CD4-positive, alpha-beta T cell treated with Interferon alpha-2 for 1 hour (primary cell): Measurements from ENCODE around the gene TAS2R4.
"Not testable (repeated sequence)": the region's sequence is repeated elsewhere in the genome, so short reads cannot be mapped to it uniquely, and the experiment has no call there.

Experiments used
- DNase-seq, 2 donors: peaks; one replicate each; pipeline ENCODE4 v3.0.0-alpha.2; 2020 to 2022

TAS2R4 gene, protein sequence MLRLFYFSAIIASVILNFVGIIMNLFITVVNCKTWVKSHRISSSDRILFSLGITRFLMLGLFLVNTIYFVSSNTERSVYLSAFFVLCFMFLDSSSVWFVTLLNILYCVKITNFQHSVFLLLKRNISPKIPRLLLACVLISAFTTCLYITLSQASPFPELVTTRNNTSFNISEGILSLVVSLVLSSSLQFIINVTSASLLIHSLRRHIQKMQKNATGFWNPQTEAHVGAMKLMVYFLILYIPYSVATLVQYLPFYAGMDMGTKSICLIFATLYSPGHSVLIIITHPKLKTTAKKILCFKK

DNA sequence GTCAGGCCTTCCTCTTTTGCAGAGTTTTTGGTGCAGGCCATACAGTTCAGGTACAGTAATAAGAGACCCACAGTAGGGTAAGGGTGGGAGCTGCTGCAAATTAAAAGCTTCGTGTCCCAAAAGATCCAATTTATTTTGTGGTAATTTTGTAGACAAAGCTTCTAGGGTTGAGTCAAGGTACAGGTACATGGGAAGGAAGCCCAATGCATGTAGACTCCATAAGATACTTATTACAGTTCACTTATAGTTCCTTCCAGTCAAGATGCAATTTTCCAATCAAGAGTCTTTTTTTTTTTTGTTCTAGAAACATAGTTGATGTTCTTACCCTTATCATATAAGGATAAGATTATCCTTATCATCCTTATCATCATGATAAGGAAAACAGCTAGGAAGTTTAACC lies at the start of gene TAS2R4:
TAS2R4 (plus strand) TSS at position 301 of the 400 bp plus-strand sequence. CDS start 1,815 bp downstream, outside the sequence.
- DNase-seq, result no peak

DNA sequence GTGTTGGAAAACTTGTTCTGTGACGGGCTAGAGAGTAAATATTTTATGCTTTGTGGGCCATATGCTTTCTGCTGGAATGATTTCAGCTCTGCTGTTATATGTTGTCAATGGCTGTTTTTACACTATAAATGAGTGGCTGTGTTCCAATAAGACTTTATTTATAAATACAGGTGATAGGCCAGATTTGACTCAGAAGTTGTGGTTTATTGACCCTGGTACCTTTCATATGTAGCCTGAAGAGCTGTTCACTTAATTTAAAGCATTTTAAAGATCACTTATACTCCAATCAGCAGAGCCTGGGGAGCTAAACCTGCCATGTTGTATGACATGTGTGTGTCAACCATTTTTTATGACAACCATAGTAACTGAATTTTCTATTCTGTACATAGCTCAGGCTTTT lies 47.5 kb upstream of the TAS2R4 start:
- no peak for DNase-seq

DNA sequence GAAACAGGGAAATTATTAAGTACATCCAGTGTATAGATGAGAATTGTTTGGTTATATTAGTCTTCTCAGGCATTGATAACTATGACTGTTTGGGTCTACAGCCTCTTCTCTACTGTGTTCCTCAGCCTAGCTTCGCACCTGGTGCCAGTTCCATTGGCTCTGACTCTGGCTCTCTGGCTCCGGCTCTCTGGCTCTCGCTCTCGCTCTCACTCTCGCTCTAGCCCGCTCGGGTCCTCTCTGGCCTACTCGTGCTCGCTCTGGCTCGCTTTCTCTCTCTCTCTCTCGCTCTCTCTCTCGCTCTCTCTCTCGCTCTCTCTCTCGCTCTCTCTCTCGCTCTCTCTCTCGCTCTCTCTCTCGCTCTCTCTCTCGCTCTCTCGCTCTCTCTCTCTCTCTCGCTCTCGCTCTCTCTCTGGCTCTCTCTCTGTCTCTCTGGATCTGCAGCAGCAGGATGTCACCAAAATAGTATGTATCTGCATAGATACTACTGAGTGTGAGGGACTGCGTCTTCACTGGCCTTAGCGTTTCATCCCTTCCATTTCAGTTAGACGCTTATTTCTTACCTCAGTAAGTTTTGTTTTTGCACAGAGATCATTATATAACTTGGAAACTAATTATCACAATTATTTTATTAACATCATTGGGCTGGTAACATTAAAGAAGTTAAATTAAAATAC lies 44.9 kb upstream of the TAS2R4 start:
- DNase-seq, result no peak

DNA sequence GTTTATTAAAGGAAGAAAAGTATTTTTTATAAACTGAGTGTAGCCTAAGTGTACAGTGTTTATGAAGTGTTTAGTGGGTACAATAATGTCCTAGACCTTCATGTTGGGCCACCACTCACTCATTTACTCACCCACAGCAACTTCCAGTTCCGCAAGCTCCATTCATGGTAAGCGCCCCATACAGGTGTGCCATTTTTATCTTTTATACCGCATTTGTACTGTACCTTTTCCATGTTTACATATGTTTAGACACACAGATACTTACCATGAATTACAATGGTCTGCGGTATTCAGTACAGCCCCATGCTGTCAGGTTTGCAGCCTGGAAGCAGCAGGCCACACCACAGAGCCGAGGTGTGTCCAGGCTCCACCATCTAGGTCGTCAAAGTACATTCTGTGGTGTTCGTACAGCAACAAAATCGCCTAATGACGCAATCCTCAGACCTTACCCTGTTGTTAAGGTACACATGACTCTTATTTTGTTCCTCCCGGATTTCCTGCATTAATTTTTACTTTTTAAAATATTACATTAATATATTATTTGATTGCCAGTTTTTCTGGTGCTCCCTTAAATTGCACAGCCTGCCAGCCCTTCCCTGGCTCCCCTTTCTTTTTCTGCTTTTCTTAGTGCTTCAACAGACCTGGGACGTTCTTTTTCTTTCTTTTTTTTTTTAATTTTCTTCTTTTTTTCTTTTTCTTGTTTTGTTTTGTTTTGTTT lies 39.2 kb upstream of the TAS2R4 start:
- DNase-seq, result peak; percentile 9 to 35

DNA sequence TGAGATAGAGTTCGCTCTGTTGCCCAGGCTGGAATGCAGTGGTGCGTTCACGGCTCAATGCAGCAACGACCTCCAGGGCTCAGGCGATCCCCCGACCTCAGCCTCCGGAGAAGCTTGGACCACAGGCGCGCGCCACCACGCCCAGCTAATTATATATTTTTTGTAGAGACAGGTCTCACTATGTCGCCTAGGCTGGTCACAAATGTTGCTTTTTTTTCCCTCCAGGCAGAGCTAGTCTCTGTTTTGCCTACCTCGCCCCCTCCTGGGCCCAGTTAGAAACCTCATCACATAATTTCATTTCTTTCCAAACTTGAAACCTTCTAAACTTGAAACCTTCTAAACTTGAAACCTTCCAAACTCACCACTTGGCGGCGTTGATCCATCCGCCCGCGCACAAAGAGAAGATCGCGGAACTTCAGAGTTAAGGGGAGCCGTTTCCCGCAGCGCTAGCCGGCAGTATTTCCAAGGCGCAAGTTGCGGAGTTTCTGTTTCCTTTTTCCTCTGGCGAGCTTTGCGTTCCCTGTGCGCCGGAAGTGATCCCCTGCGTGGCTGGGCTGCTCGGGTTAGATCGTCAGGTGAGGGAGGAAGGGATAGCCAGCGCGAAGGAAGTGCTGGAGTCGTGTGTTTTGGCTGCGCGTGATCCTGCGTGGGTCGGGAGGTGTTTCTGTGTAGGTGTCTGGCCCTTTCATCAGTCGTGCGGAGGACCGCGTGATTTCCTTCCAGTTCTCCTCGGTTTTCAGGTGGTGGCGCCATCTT lies 38.5 kb upstream of the TAS2R4 start, which contains the start of gene SSBP1:
SSBP1 (plus strand) TSS at position 523 of the 756 bp plus-strand sequence. CDS start 809 bp downstream, outside the sequence.
- DNase-seq, result peak; percentile 91 to 95

DNA sequence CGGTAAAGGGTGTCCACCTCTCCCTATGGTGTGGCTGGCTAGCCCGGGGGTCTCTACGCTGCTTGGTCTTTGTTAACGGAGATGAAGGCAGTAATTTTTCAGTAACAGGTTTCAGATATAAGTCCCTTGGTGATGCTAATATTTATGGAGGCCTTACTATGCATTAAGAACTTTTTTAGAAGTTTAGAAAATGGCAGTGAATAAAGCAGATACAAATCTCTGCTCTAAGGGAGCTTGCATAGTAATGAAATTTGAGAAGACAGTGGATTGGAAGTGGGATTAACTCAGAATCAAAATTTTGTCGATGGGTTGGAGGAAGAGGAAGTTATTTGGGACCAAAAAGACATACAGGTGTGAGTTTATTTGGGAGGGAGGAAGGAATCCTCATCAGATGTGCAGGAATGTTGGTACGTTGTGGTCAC lies 37.9 kb upstream of the TAS2R4 start:
- no peak for DNase-seq

DNA sequence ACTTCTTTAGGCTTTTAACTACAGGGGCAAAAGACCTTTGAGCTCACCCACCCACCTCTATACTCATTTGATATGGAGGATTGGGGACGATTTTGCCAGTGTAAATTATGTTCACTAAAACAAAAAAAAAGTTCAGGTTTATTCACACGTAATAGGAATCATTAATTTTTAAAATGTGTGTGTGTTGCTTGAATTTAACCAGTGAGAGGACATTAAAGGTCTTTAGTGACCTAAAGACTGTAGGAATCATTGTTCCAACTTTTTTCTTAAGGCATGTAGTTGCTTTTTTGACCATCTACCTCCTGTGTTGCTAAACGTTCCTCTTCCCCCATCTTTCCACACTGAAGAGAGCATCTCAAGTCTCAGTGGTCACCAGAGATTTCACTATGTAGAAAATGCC lies 37.2 kb upstream of the TAS2R4 start:
- no peak for DNase-seq

DNA sequence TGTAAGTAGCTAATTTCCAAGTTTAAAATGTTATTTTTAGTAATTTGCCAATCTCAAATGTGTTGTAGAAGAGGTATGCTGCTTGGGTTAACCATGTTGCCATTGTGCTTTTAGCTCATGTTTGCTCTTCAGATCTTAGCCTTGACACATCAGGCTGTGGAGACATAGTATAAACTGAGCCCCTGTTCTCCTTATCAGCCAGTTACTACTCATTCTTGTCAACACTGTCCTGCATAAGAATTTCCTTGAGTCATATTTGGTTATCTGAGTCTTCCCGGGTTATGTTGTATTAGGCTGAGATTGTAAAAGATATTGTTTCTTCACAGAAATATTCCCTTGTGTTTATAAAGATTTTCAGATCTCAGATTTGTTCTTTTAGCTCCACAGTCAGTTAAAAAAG lies 34.2 kb upstream of the TAS2R4 start:
- DNase-seq, result no peak

DNA sequence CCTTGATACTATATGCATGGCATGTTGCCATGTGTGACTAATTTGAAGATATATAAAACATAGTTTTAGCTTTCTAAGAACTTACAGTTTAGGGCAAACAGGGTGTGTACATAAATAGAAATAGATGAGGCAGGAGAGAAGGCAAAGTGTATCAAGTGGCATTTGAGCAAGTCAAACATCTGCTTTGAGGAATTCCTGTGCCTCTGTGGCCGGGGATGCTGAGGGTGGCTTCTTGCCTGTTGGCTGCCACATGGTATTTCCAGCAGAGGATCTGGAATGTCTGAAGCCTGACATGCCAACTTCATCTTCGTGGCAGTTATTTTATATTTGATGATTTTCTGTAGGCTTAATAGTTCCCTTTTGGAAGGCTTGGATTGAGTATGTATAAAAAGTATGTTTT lies 32.3 kb upstream of the TAS2R4 start:
- DNase-seq, result no peak

DNA sequence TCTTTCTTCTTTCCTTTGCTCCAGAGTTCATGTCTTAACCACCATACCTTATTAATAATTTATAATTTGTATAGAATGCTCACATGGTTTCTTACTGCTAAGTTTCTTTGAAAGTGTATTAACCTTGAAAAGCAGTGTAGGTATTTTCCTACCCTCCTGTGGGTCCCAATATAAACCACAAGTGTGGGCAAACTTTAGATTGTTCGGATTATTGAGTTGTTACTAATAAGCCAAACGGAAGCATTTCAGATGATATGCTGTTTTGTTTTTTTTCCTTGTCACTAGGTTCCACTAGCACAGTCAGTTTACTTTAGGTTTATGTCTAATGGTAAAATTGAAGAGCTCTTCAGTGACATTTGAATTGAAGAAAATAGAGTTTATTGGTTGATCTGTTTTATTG lies 28.1 kb upstream of the TAS2R4 start:
- DNase-seq, result no peak

DNA sequence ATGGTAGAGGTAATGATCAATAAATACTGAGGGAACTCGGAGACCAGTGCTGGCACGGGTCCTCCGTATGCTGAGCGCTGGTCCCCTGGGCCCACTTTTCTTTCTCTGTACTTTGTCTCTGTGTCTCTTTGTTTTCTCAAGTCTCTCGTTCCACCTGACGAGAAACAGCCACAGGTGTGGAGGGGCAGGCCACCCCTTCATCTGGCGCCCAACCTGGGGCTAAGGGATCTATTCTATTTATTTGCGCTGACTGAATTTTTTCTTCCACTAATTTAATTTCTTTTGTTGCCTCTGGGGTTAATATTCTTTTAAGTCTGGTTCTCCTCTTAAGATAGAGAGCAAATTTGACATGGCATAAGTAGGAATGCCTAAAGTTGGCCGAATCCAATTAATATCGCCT lies 24.6 kb upstream of the TAS2R4 start:
- DNase-seq, result not testable (repeated sequence)

DNA sequence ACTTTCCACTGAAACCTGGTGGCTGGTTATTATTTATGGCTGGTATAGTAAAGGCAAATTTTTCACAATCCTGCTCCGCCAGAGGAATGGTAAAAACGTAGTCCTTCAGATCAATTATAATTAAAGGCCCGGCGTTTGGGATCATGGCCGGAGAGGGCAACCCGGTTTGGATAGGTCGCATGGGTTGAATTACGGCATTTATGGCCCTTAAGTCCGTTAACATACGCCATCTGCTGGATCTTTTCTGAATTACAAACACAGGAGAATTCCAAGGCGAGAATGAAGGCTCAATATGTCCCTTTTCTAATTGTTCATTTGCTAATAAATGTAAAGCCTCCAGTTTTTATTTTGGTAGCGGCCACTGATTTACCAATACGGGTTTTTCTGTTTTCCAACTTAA lies 23.8 kb upstream of the TAS2R4 start:
- no peak for DNase-seq

DNA sequence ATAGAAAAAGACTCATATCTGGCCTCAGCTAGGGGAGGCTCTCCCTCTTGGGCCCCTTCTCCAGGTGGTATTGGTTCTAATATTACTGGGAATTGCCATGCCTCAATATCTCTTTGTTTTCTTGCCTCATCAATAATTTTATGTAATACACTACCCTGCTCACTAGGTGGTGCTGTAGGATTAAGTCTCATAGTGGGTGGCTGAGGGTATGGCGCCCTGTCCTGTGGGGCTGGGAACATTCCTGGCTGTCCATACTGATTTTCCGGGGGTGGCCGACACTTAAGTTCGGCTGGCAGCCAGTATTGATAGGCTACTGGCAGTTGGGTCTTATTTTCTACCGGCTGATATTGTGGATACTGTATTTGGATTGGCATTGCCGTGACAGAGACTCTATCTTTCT lies 21.5 kb upstream of the TAS2R4 start:
- peak in 1 of 2 donors; percentile 27 for DNase-seq

DNA sequence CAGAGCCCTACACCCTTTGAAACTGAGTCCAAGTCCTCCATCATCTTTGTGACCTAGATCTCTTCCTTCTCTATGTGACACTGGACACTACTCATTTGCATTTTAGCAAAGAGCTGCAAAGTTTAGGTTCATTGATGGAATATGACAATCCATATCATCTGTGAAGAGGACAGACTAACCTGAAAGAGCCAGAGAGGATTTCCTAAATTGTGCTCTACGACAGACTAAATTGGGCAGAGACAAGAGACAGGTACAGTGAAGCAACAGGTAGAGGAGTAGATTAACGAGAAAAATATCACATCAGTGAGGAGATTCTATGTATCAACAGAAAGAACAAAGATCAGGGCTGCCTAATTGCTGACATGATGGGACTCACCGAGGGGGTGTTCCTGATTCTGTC lies 12.7 kb upstream of the TAS2R4 start, which contains the start of gene TAS2R3:
TAS2R3 (plus strand) TSS at position 301 of the 400 bp plus-strand sequence; CDS start at position 363, 62 bp downstream.
- no peak for DNase-seq

DNA sequence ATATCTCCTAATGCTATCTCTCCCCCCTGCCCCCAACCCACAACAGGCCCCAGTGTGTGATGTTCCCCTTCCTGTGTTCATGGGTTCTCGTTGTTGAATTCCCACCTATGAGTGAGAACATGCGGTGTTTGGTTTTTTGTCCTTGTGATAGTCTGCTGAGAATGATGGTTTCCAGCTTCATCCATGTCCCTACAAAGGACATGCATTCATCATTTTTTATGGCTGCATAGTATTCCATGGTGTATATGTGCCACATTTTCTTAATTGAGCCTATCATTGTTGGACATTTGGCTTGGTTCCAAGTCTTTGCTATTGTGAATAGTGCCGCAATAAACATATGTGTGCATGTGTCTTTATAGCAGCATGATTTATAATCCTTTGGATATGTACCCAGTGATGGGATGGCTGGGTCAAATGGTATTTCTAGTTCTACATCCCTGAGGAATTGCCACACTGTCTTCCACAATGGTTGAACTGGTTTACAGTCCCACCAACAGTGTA lies 6.3 kb upstream of the TAS2R4 start:
- DNase-seq, result not testable (repeated sequence)

DNA sequence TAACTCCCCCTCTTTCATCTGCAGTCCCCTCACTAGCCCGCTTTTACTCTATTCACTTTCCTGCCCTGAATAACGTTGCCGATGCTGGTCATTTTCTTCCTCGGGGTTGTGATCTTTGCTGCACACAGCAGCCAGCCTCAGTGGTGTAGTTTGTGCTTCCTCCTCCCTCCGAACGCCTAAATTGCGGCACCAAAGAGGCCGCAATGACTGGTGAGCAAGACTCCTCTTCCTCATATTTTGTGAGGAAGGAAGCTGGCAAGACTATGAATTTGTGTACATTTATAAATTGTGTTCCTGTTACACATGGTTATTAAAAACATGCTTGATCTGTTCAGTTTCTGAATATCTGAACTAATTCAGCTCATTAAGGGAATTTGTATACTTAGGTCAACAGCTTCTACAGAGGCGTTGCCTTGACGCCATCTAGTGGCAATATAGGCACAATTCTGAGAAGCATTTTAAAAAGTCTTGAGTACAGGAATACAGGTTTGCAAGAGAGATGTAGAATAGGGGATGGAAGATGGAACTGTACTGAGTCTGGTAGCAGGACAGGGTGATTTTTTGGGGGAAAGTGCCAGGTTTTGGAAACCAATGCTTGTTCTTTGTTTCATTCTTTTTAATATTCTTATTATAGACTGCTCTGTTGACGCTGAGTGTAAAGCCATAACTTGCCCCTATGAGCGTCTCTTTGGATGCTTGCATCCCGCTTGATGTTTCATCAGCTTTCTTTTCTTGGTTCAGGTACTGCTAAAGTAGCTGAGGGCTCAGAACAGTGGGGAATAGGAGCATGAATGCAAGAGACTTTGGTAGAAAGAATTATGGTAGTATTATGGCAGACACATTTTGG lies 9.5 kb downstream of the TAS2R4 start:
- DNase-seq, result peak; percentile 17 to 53

DNA sequence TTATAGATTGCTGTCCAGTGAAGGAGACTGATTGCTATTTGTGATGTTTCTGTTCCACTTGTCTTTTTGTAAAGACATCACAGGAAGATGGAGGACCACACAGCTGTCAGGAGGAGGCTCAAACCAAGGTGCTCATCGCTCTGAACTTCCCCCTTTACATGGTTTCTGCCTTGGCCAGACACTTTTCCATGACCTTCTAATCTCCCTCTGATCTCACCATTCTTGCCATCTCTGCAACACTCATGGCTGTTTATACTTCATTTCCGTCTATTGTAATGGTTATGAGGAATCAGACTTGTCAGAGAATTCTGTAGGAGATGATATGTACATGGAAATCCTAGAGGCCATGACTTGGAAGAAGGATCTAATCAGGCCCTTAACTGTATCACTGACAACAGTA lies 11.8 kb downstream of the TAS2R4 start:
- DNase-seq, result no peak

DNA sequence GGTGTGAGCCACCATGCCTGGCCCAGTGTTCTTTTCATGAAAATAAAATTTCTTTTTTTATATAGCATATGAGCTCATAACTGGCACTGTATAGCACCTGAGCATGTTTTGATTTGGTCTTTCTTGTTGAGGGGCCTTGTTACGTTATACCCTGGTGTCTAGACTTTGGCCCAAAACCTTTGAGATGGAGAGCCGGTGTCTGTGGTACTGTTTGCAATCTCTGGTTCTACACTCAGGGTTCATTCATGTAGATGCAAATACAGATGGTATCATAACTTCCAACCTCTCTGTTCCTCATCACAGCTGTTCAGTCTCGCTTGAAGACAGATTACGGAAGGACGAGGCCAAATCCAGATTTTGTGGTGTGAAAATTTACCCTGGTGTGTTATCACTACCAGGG lies 13.4 kb downstream of the TAS2R4 start, which contains the start of gene TAS2R5:
TAS2R5 (plus strand) TSS at position 301 of the 400 bp plus-strand sequence. CDS start 145 bp downstream, outside the sequence.
- no peak for DNase-seq

DNA sequence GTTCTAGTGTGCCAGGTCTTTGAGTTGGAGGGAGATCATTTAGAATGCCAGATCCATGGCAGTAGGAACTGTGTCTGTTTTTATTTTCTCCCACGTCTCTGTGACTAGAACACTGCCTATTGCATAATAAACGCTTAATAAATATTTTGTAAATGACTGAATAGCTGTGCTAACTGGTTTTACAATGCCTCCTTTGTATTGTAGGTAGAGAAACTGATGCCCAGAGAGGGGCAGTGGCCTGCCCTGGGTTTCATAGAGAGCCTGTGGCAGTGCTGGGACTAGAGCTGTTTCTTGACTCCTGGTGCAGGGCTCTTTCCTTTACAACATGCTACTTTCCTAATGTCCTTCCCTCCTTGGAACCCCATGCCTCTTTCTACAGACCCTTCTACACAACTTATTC lies 16.1 kb downstream of the TAS2R4 start:
- DNase-seq, result no peak

DNA sequence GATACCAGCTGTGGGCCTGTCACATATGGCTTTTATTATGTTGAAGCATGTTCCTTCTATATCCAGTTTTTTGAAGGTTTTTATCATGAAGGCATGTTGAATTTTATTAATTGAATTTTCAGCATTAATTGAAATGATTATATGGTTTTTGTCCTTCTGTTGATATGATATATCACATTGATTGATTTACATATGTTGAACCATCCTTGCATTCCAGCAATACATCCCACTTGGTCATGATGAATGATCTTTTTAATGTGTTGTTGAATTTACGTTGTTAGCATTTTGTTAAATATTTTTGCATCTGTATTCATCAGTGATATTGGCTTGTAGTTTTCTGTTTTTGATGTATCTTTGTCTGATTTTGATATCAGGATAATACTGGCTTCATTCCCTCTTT lies 43.6 kb downstream of the TAS2R4 start:
- DNase-seq, result no peak

DNA sequence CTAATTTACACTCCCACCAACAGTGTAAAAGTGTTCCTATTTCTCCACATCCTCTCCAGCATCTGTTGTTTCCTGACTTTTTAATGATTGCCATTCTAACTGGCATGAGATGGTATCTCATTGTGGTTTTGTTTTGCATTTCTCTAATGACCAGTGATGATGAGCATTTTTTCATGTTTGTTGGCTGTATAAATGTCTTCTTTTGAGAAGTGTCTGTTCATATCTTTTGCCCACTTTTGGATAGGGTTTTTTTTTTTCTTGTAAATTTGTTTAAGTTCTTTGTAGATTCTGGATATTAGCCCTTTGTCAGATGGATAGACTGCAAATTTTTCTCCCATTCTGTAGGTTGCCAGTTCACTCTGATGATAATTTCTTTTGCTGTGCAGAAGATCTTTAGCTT lies 46.0 kb downstream of the TAS2R4 start:
- not testable (repeated sequence) for DNase-seq
